Body of pancreas (tissue), 4 donors: Measurements from ENCODE around the gene COX19. TPM values are rescaled to one million over a fixed set of nuclear protein-coding genes. Genes with fewer than 3 reads are reported as not detected.

Source experiments
- ATAC-seq: fragments of 150-250 bp; one replicate; pipeline ENCODE4 v1.9.1; 2016
- DNase-seq, 4 donors: peaks; one replicate each; pipeline ENCODE4 v3.0.0-alpha.2; 2019
- H3K27ac ChIP-seq, 4 donors: fragments of 200-600 bp; sonication (generic); 1 replicate in 3 of 4; 2 replicates in 1 of 4; pipeline versions ENCODE4 v1.5.1 to v1.6.1; 2016 to 2019; ENCODE audit warnings: mild to moderate bottlenecking in 1 of 4, mixed read lengths in 1 of 4, moderate library complexity in 1 of 4
- H3K27me3 ChIP-seq, 2 donors: fragments of 200-600 bp; sonication (generic); one replicate each; pipeline ENCODE4 v1.6.0; 2016; ENCODE audit warnings: mild to moderate bottlenecking in 1 of 2
- H3K36me3 ChIP-seq, 2 donors: fragments of 200-600 bp; sonication (generic); replicated peaks in 1 of 2; 2 replicates each; pipeline ENCODE4 v1.5.1; 2016; ENCODE audit warnings: low read depth in 2 of 2; ENCODE audit not compliant: insufficient read depth in 1 of 2
- H3K4me1 ChIP-seq: fragments of 200-600 bp; sonication (generic); one replicate; pipeline ENCODE4 v1.6.0; 2016
- H3K4me3 ChIP-seq, 2 donors: fragments of 200-600 bp; sonication (generic); 1 replicate in 1 of 2; 2 replicates in 1 of 2; pipeline ENCODE4 v1.5.1; 2016 to 2019
- H3K9me3 ChIP-seq, 3 donors: fragments of 200-600 bp; sonication (generic); 1 replicate in 2 of 3; 2 replicates in 1 of 3; pipeline ENCODE4 v1.5.1; 2016
- POLR2A ChIP-seq, 3 donors: fragments of 450-650 bp; IDR thresholded peaks; one replicate each; pipeline ENCODE4 v1.6.1; 2016; ENCODE audit warnings: antibody characterized with exemption in 3 of 3, mild to moderate bottlenecking in 2 of 3
- WGBS, 2 donors: methylation state at CpG; one replicate each; pipeline ENCODE4 v1.1.5; 2017; 5-methylcytosine and 5-hydroxymethylcytosine counted together
- intact Hi-C: fragments of 100-400 bp; cut with DNase I; formaldehyde crosslinking; loops from one replicate; pipeline ENCODE4 v1.15.1; 2023
- total RNA-seq, 2 donors: library from RNA; depleted of rRNA; stranded (reverse); fragments of >200 nt; gene quantifications; one replicate each; pipeline ENCODE4 v1.1.0, GENCODE V29; 2016
- TF ChIP-seq, protein P1 (sequence below), 7 experiments: fragments of 450-650 bp in 4 of 7; fragments of 200-600 bp in 3 of 7; sonication (generic) in 3 of 7; IDR thresholded peaks; one replicate each; pipeline ENCODE4 v1.5.1; 2016 to 2019; ENCODE audit warnings: antibody characterized with exemption in 7 of 7

Gene COX19
- total RNA-seq, 2 donors from 2014 or later = 9.6 to 25.1 TPM

DNA sequence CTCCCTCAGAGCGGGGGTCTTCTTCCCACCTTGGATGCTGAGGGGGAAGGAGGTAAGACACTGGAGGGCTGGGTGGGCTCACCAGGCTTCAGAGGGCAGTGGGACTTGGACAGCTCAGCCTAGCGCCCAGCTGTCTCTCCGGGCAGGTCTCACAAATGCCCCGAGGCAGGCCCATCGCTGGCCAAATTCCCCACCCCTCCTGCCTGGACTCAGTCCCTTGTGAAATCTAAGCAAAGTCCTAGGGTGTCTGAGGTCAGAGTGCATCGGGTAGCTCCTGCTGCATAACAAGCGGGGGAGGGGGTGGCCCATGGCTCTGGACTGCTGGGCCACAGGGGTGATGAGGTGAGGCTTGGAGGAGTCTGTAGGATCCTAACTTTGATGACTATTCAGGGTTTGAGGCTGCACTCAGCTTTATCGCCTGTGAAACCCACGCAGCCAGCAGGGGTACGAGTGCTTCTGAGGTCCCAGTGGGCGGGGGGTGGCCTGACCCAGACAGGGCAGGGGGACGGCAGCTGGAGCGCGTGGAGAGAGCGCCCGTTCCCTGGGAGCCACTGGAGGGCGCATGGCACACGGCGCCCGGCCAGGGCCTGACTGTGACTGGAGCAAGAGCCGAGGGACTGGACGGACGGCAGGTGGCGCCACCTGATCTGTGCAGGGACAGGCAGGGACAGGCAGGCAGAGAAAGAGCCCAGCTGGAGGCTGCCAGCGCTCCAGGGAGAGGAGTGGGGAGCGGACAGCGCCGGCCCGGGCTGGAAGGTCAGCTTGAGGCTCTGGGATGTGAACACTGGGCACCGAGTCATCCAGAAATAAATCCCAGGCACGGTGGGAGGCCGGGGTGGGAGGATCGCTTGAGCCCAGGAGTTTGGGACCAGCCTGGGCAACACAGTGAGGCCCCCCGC is 17.6 kb upstream of the COX19 start:
- no peaks in the 10 kb centered on the region for H3K9me3 ChIP-seq
- peaks cover 17% of the 10 kb centered on the region for H3K4me1 ChIP-seq
- no peaks in the 10 kb centered on the region for H3K36me3 ChIP-seq
- TF ChIP-seq, protein P1, sequence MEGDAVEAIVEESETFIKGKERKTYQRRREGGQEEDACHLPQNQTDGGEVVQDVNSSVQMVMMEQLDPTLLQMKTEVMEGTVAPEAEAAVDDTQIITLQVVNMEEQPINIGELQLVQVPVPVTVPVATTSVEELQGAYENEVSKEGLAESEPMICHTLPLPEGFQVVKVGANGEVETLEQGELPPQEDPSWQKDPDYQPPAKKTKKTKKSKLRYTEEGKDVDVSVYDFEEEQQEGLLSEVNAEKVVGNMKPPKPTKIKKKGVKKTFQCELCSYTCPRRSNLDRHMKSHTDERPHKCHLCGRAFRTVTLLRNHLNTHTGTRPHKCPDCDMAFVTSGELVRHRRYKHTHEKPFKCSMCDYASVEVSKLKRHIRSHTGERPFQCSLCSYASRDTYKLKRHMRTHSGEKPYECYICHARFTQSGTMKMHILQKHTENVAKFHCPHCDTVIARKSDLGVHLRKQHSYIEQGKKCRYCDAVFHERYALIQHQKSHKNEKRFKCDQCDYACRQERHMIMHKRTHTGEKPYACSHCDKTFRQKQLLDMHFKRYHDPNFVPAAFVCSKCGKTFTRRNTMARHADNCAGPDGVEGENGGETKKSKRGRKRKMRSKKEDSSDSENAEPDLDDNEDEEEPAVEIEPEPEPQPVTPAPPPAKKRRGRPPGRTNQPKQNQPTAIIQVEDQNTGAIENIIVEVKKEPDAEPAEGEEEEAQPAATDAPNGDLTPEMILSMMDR (IDR thresholded peaks at IDR 0.05) = peak; percentile 100
- TF ChIP-seq POLR2A (IDR thresholded peaks at IDR 0.05) = no peak
- peak; percentile 96 to 98 (median 97) for DNase-seq
- H3K4me3 ChIP-seq = no peak overlapping the region
- intact Hi-C loops = loop anchor here (2.0 to 10.0 kb wide), 2 partner anchors 76 to 182 kb away; no protein-coding TSS in a partner anchor
- peak; percentile 98 for ATAC-seq
- H3K27ac ChIP-seq = no peak overlapping the region
- H3K27me3 ChIP-seq = no peaks in the 10 kb centered on the region
- WGBS, 2 donors = 20 to 24% methylated on average over 19 to 30 of the region's 34 CpGs

DNA sequence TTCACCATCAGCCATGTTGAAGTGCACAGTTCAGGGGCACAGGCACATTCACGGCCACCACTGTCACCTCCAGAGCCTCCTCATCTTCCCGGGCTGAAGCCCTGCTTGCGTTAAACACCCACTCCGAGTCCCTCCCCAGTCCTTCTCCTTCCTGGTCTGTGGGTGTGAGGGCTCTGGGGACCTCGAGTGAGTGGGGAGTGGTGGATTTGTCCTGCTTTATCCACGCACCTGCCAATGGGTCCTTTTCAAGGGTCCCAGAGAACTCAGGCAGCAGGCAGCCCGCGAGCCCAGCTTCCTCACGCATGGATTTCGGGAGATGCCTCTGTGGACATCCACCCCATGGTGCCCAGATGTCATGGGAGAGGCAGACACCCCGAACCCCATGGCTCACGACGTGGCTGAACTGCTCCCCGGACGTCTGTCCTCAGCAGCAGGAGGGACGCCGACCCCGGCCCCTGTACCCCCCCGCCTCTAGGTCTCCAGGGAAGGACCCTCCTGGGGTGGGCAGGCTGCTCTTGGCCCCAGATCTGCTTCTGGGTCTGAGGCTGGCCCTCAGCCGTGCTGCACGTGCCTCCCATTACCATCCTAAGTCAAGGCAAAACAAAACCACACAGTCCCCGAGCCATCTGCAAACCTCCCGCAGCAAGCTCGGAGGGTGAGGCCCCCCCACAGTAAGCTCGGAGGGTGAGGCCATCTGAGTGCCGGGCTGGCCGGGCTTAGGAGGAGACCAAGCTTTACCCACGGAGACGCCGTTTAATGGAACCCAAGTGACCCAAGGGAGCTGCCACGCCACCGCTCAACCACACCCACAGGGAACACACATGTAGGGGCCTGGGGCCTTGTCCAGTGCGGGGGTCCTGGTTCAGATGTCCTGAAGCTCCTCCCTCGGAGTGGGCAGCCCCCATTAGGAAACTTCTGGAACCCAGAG is 16.6 kb upstream of the COX19 start:
- intact Hi-C loops = loop anchor here (2.0 to 10.0 kb wide), 2 partner anchors 77 to 183 kb away; no protein-coding TSS in a partner anchor
- Histone ChIP-seq H3K27ac (no peak overlapping the region), H3K4me3 (no peak overlapping the region), H3K36me3 (no peaks in the 10 kb centered on the region), H3K27me3 (no peaks in the 10 kb centered on the region), H3K9me3 (no peaks in the 10 kb centered on the region), H3K4me1 (peaks cover 25% of the 10 kb centered on the region)
- DNase-seq (no peak), ATAC-seq (no peak)
- 73 to 79% methylated on average over 21 to 24 of the region's 34 CpGs for whole genome bisulfite sequencing, 2 donors
- TF ChIP-seq POLR2A (IDR thresholded peaks at IDR 0.05) = no peak
- TF ChIP-seq, protein P1 (IDR thresholded peaks at IDR 0.05) = no peak

DNA sequence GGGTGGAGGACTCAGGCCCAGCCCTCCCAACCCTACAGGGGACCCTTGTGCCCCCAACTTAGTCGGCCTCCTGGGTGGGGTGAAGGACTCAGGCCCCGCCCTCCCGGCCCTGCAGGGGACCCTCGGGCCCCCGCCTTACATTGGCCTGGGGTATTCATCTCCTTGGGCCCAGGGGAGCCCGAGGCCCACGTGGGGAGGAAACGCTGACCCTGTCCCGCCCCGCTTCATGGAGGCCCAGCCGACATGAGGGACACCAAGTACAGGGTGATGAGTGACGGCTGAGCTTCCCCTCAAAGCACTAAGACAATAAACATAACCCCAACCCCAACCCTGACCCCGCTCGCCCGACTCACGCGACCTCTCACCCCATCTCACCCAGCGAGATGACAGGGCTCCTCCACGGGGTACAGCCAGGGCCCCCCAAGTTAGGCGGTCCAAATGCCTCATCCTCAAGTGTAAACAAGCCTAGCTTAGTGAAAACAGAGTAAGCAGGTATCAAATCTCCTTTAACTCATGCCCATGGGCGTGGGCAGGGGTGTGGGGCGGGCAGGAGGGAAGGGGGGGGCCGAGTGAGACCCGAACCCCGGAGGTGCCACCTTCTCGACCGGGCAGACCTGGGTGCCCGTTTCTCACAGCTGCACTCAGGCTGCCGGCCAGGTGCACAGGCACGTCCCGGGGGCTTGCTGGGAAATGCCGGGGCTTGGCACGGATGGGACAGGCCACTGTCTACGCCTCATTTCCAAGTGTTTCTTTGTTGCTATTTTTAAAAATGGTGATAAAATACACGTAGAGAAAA is 15.8 kb upstream of the COX19 start:
- Histone ChIP-seq H3K4me1 (peaks cover 34% of the 10 kb centered on the region), H3K27me3 (no peaks in the 10 kb centered on the region), H3K9me3 (no peaks in the 10 kb centered on the region), H3K27ac (no peak overlapping the region), H3K4me3 (no peak overlapping the region), H3K36me3 (no peaks in the 10 kb centered on the region)
- TF ChIP-seq POLR2A (IDR thresholded peaks at IDR 0.05) = no peak
- intact Hi-C loops = loop anchor here (10.0 kb wide), 1 partner anchor 184 kb away; no protein-coding TSS in a partner anchor
- WGBS, 2 donors = 68 to 71% methylated on average over 19 to 33 of the region's 35 CpGs
- no peak for DNase-seq
- no peak for ATAC-seq

DNA sequence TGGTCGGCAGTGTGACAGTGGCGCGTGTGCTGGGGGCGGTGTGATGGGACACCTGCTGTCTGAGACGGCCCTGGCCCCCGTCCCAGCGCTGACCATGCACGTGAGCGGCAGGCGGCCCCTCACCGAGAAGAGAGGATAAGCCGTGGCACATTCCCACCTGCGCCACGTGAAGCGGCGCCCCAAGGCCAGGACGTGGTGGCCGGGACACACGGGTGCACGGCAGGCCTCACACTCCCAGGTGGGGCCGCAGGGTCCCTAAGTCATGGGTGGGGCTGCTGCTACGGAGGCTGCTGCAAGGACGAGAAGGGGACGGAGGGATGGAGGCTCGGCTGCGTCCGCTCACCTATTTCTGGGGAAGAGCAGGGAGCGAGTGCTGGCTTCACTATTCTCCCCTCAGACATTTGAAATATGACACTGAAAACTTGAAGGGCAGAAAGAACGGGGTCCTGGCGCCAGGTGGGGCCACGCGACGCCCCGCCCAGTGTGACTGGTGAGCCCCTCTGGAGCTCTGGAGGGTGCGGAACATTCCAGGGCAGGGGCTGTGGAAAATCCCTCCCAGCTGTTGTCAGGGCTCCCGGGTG is 15.1 kb upstream of the COX19 start:
- Histone ChIP-seq H3K4me3 (no peak overlapping the region), H3K27ac (no peak overlapping the region), H3K36me3 (no peaks in the 10 kb centered on the region), H3K27me3 (no peaks in the 10 kb centered on the region), H3K9me3 (no peaks in the 10 kb centered on the region), H3K4me1 (peaks cover 40% of the 10 kb centered on the region)
- TF ChIP-seq, protein P1 (IDR thresholded peaks at IDR 0.05) = no peak
- no peak for TF ChIP-seq POLR2A (IDR thresholded peaks at IDR 0.05)
- ATAC-seq (no peak), DNase-seq (no peak)
- 90 to 95% methylated on average over 20 to 34 of the region's 36 CpGs for WGBS, 2 donors
- intact Hi-C loops = loop anchor here (10.0 kb wide), 1 partner anchor 184 kb away; no protein-coding TSS in a partner anchor
